WTC11 (cell line): ENCODE data around the gene ARMH1.

Experiments
- TCF7 ChIP-seq: sonication (generic); formaldehyde crosslinking; IDR thresholded peaks from 2 replicates; pipeline ENCODE4 v1.8.0; 2022; ENCODE audit warnings: mild to moderate bottlenecking, low read depth, missing genetic modification reagents, moderate library complexity
- ZNF121 ChIP-seq: sonication (generic); formaldehyde crosslinking; IDR thresholded peaks from 2 replicates; pipeline ENCODE4 v1.8.0; 2023; ENCODE audit warnings: missing genetic modification reagents

GRCh38 chr1:44625348-44625747 is 49.2 kb upstream of the ARMH1 start:
- TF ChIP-seq ZNF121 (CRISPR knock-in tag): no peak
- no peak for TF ChIP-seq TCF7 (CRISPR knock-in tag)
